ENCODE measurements around the gene CYB561A3.

The CYB561A3 gene

GRCh38 chr11:61347916-61348461 is 13.7 kb downstream of the CYB561A3 start:
- in situ Hi-C loops (cut with MboI; ENCODE audit: low sequenced_read_pairs, unreplicated experiment) = no loop called here

GRCh38 chr11:61345954-61346843 is 15.5 kb downstream of the CYB561A3 start:
- DNase-seq (ENCODE audit: low spot score) = no peak
- TF ChIP-seq CTCF (IDR thresholded peaks at IDR 0.05; ENCODE audit: borderline replicate concordance, control extremely low read depth, extremely low read depth, insufficient read depth, missing control alignments) = no peak
- in situ Hi-C loops (cut with MboI; ENCODE audit: low sequenced_read_pairs, unreplicated experiment) = no loop called here

More at GRCh38 chr11:61347916-61348461, 13.7 kb downstream of the CYB561A3 start:
- TF ChIP-seq CTCF (IDR thresholded peaks at IDR 0.05; ENCODE audit: borderline replicate concordance, control extremely low read depth, extremely low read depth, insufficient read depth, missing control alignments) = no peak
- no peak for DNase-seq (ENCODE audit: low spot score)

- peak; percentile 22 for DNase-seq (ENCODE audit: low spot score)
- no peak for TF ChIP-seq CTCF (IDR thresholded peaks at IDR 0.05; ENCODE audit: borderline replicate concordance, control extremely low read depth, extremely low read depth, insufficient read depth, missing control alignments)
- in situ Hi-C loops (cut with MboI; ENCODE audit: low sequenced_read_pairs, unreplicated experiment) = no loop called here
These were observed 16.5 kb downstream of the CYB561A3 start for GRCh38 chr11:61345170-61345610.

- TF ChIP-seq CTCF (IDR thresholded peaks at IDR 0.05; ENCODE audit: borderline replicate concordance, control extremely low read depth, extremely low read depth, insufficient read depth, missing control alignments) = no peak
- DNase-seq (ENCODE audit: low spot score) = no peak
- in situ Hi-C loops (cut with MboI; ENCODE audit: low sequenced_read_pairs, unreplicated experiment) = no loop called here
These were observed 17.6 kb downstream of the CYB561A3 start for GRCh38 chr11:61343792-61344745.

- in situ Hi-C loops (cut with MboI; ENCODE audit: low sequenced_read_pairs, unreplicated experiment) = no loop called here
- no peak for TF ChIP-seq CTCF (IDR thresholded peaks at IDR 0.05; ENCODE audit: borderline replicate concordance, control extremely low read depth, extremely low read depth, insufficient read depth, missing control alignments)
- DNase-seq (ENCODE audit: low spot score) = no peak
These were observed 19.4 kb downstream of the CYB561A3 start for GRCh38 chr11:61342207-61342803.

GRCh38 chr11:61341706-61342105 is 20.0 kb downstream of the CYB561A3 start:
- peak; percentile 19 for DNase-seq (ENCODE audit: low spot score)
- in situ Hi-C loops (cut with MboI; ENCODE audit: low sequenced_read_pairs, unreplicated experiment) = no loop called here
- no peak for TF ChIP-seq CTCF (IDR thresholded peaks at IDR 0.05; ENCODE audit: borderline replicate concordance, control extremely low read depth, extremely low read depth, insufficient read depth, missing control alignments)

All from GM13976 (cell line).